Calu3 (cell line): ENCODE data around the gene CENPVL1. TPM values are rescaled to one million over a fixed set of nuclear protein-coding genes. Genes with fewer than 3 reads are reported as not detected.
"Not testable (repeated sequence)": the region's sequence is repeated elsewhere in the genome, so short reads cannot be mapped to it uniquely, and the experiment has no call there.

Experiments used
- BruUV-seq: library from RNA; stranded (reverse); fragments of 400-500 nt; replicated peaks from 2 replicates; lab custom pipeline; 2021; lab: Mats Ljungman, UMichigan
- CTCF ChIA-PET: fragments of 300-600 bp; sonication (Branson Sonifier 250); formaldehyde crosslinking; loops from one replicate; lab custom pipeline; 2022; ENCODE audit warnings: antibody characterized with exemption; lab: Charles Lee
- DNase-seq: peaks from one replicate; pipeline ENCODE4 v3.0.0; 2022
- H3K27ac Mint-ChIP-seq: one replicate; pipeline ENCODE4 v1.8.0; 2022; ENCODE audit warnings: mixed read lengths; ENCODE audit not compliant: unreplicated experiment
- H3K27me3 Mint-ChIP-seq: one replicate; pipeline ENCODE4 v1.8.0; 2022; ENCODE audit warnings: mixed read lengths; ENCODE audit not compliant: unreplicated experiment
- H3K36me3 Mint-ChIP-seq: one replicate; pipeline ENCODE4 v1.8.0; 2022; ENCODE audit warnings: mild to moderate bottlenecking, moderate library complexity, mixed read lengths; ENCODE audit not compliant: insufficient read depth, unreplicated experiment
- H3K4me1 Mint-ChIP-seq: one replicate; pipeline ENCODE4 v1.8.0; 2022; ENCODE audit warnings: mild to moderate bottlenecking, low read depth, mixed read lengths; ENCODE audit not compliant: unreplicated experiment
- H3K4me3 Mint-ChIP-seq: one replicate; pipeline ENCODE4 v1.8.0; 2022; ENCODE audit warnings: mild to moderate bottlenecking, low read depth, moderate library complexity, mixed read lengths; ENCODE audit not compliant: unreplicated experiment
- H3K9me3 Mint-ChIP-seq: one replicate; pipeline ENCODE4 v1.8.0; 2022; ENCODE audit warnings: low read depth, mixed read lengths; ENCODE audit not compliant: unreplicated experiment
- intact Hi-C: fragments of 100-400 bp; cut with micrococcal nuclease; formaldehyde crosslinking; loops from one replicate; pipeline ENCODE4 v1.10.0; 2022; ENCODE audit not compliant: unreplicated experiment
- total RNA-seq: library from RNA; stranded (reverse); gene quantifications from 2 replicates; pipeline ENCODE4 v1.2.3, GENCODE V29; 2022
- TF ChIP-seq, protein P1 (sequence below): fragments of 200-600 bp; IDR thresholded peaks from one replicate; pipeline ENCODE4 v1.8.0; 2022; ENCODE audit warnings: antibody characterized with exemption; ENCODE audit not compliant: unreplicated experiment

The CENPVL1 gene
- total RNA-seq, 1 experiment from 2014 or later = not detected

GRCh38 chrX:51694254-51694653, 16.1 kb upstream of the CENPVL1 start:
- Mint-ChIP-seq H3K36me3 (no peaks in the 10 kb centered on the region), H3K27me3 (no peaks in the 10 kb centered on the region), H3K4me1 (no peaks in the 10 kb centered on the region), H3K9me3 (no peaks in the 10 kb centered on the region), H3K27ac (no peak overlapping the region), H3K4me3 (no peak overlapping the region)
- DNase-seq = no peak
- BruUV-seq = no TSS peak
- CTCF ChIA-PET = no interaction called here
- intact Hi-C loops = no loop called here
- TF ChIP-seq, protein P1, sequence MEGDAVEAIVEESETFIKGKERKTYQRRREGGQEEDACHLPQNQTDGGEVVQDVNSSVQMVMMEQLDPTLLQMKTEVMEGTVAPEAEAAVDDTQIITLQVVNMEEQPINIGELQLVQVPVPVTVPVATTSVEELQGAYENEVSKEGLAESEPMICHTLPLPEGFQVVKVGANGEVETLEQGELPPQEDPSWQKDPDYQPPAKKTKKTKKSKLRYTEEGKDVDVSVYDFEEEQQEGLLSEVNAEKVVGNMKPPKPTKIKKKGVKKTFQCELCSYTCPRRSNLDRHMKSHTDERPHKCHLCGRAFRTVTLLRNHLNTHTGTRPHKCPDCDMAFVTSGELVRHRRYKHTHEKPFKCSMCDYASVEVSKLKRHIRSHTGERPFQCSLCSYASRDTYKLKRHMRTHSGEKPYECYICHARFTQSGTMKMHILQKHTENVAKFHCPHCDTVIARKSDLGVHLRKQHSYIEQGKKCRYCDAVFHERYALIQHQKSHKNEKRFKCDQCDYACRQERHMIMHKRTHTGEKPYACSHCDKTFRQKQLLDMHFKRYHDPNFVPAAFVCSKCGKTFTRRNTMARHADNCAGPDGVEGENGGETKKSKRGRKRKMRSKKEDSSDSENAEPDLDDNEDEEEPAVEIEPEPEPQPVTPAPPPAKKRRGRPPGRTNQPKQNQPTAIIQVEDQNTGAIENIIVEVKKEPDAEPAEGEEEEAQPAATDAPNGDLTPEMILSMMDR = no peak

DNA sequence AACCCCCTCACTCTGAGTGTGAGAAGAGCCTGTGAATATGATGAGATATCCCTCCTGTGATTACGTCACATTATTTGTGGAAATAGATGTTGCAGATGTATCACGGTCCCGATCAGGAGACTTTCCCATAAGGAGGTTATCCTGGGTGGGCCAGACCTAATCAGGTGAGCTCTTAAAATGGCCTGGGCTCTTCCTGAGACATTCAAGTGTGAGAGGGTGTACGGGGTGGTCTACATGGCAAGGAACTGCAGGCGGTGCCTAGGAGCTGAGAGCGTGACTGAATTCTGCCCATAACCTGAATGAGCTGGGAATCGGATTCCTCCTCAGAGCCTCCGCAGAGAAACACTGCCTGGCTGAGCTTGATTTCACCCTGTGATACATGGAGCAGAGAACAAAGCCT, 12.9 kb upstream of the CENPVL1 start:
- CTCF ChIA-PET = no interaction called here

DNA sequence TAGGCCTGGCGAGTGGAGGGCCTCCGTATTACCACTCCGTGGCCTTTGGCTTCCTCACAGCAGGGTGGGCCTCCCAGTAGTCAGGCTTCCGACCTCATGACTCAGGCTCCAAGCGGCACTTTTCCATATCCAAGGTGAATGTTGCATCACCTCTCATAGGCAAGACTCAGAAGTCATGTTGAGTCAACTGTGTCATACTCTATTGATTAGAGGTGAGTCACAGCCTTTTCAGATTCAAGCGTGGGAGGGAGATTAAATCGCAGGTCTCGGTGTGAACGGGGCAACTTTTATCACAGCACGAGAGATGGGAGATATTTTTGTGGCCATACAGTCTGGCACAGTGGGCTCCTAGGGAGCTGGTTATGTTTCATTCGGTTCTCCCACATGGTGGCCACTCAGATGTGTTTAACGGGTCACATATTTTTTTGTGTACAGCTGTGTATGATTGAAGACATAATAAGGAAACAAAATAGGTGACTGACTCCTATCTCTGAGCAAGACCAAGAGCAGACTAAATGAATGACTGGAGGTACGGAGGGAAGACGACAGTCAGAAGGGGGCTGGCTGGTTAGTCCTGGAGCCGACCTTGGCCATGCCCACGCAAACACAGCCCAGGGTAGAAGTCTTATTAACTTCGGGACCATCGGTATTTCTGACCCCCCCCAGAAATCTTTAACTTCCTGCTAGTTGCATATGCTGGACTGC, 2.8 kb downstream of the CENPVL1 start:
- H3K27me3 Mint-ChIP-seq, H3K4me1 Mint-ChIP-seq, H3K4me3 Mint-ChIP-seq, H3K27ac Mint-ChIP-seq, intact Hi-C loops, BruUV-seq, DNase-seq, H3K9me3 Mint-ChIP-seq, CTCF ChIA-PET, H3K36me3 Mint-ChIP-seq: not testable (repeated sequence)

More for the DNA sequence above, 12.9 kb upstream of the CENPVL1 start:
- Mint-ChIP-seq H3K4me3 (no peak overlapping the region), H3K4me1 (no peaks in the 10 kb centered on the region), H3K36me3 (no peaks in the 10 kb centered on the region), H3K9me3 (no peaks in the 10 kb centered on the region), H3K27me3 (no peaks in the 10 kb centered on the region), H3K27ac (no peak overlapping the region)
- TF ChIP-seq, protein P1 = no peak
- BruUV-seq = no TSS peak
- intact Hi-C loops = no loop called here
- DNase-seq = no peak

- no peak overlapping the region for H3K4me3 Mint-ChIP-seq
- TF ChIP-seq, protein P1 = no peak
- no peaks in the 10 kb centered on the region for H3K9me3 Mint-ChIP-seq
- intact Hi-C loops = no loop called here
- no peak overlapping the region for H3K27ac Mint-ChIP-seq
- H3K27me3 Mint-ChIP-seq = no peaks in the 10 kb centered on the region
- CTCF ChIA-PET = no interaction called here
- H3K4me1 Mint-ChIP-seq = no peaks in the 10 kb centered on the region
- H3K36me3 Mint-ChIP-seq = no peaks in the 10 kb centered on the region
- DNase-seq = no peak
- BruUV-seq = no TSS peak
These were observed 17.9 kb downstream of the CENPVL1 start for GRCh38 chrX:51728202-51728601.

- no peak for DNase-seq
- H3K4me1 Mint-ChIP-seq = peaks cover 13% of the 10 kb centered on the region
- TF ChIP-seq, protein P1 = no peak
- H3K27ac Mint-ChIP-seq = no peak overlapping the region
- intact Hi-C loops = no loop called here
- CTCF ChIA-PET = no interaction called here
- BruUV-seq = no TSS peak
- no peak overlapping the region for H3K4me3 Mint-ChIP-seq
- H3K27me3 Mint-ChIP-seq = no peaks in the 10 kb centered on the region
- H3K9me3 Mint-ChIP-seq = no peaks in the 10 kb centered on the region
- no peaks in the 10 kb centered on the region for H3K36me3 Mint-ChIP-seq
These were observed 26.8 kb downstream of the CENPVL1 start for GRCh38 chrX:51737091-51737490.
